HFFc6 (cell line): ENCODE results near the gene EPHA10. TPM values are rescaled to one million over a fixed set of nuclear protein-coding genes. Genes with fewer than 3 reads are reported as not detected.

Experiments used
- DNase-seq: peaks from one replicate; pipeline ENCODE4 v3.0.0-alpha.2; 2018
- H3K27ac Mint-ChIP-seq: 2 replicates; pipeline ENCODE4 v1.8.0; 2020; ENCODE audit warnings: mild to moderate bottlenecking, mixed read lengths
- H3K27me3 Mint-ChIP-seq: 2 replicates; pipeline ENCODE4 v1.8.0; 2021; ENCODE audit warnings: mild to moderate bottlenecking, moderate library complexity, mixed read lengths; ENCODE audit not compliant: insufficient read depth
- H3K36me3 Mint-ChIP-seq: 2 replicates; pipeline ENCODE4 v1.8.0; 2021; ENCODE audit warnings: low read depth, mixed read lengths
- H3K4me1 Mint-ChIP-seq: 2 replicates; pipeline ENCODE4 v1.8.0; 2020; ENCODE audit warnings: low read depth, mixed read lengths
- H3K4me3 Mint-ChIP-seq: 2 replicates; pipeline ENCODE4 v1.8.0; 2020; ENCODE audit warnings: mild to moderate bottlenecking, moderate library complexity, mixed read lengths
- H3K9me3 Mint-ChIP-seq: 2 replicates; pipeline ENCODE4 v1.8.0; 2020; ENCODE audit warnings: mild to moderate bottlenecking, mixed read lengths
- CTCF ChIP-seq: fragments of 200-600 bp; sonication (generic); IDR thresholded peaks from 2 replicates; pipeline ENCODE4 v1.5.0; 2021; ENCODE audit warnings: antibody characterized with exemption, mild to moderate bottlenecking
- total RNA-seq, 6 experiments: library from RNA; stranded (reverse); fragmentation: NEBNext Ultra II Directional; extraction: Animal tissue kit (Norgen Biotek cat#: 25700); gene quantifications; 2 replicates in 1 of 6; 3 replicates in 5 of 6; pipeline ENCODE4 v1.2.3, GENCODE V29; 2021

The EPHA10 gene
- total RNA-seq, 6 experiments from 2014 or later, result not detected

DNA sequence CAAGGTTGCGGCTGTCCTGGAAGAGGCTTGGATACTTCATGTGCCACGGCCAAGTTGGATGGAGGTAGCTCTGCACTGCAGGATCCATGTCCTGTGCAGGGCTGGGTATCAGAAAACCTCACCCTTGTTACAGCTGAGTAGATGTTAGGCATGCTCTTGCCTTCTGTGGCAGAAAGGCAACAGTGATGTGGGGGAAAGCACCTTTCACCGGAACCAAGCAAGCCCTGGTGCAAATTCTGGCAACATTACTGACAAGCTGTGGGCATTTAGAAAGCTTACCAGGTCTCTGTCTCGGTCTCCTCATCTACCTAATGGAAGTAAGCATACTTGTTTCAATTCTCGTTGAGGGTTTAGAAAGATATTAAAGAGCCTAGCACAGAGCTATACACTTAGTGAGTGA is 87.1 kb downstream of the EPHA10 start:
- H3K4me3 Mint-ChIP-seq, result no peak overlapping the region
- H3K4me1 Mint-ChIP-seq, result no peaks in the 10 kb centered on the region
- H3K27ac Mint-ChIP-seq, result no peak overlapping the region
- TF ChIP-seq CTCF, result no peak
- no peaks in the 10 kb centered on the region for H3K9me3 Mint-ChIP-seq
- H3K27me3 Mint-ChIP-seq, result peaks cover 14% of the 10 kb centered on the region
- no peak for DNase-seq
- peaks cover 5% of the 10 kb centered on the region; the same call in 1 of the 2 replicates for H3K36me3 Mint-ChIP-seq

- no peak for TF ChIP-seq CTCF
- H3K27me3 Mint-ChIP-seq, result peaks cover 21% of the 10 kb centered on the region
- H3K4me3 Mint-ChIP-seq, result no peak overlapping the region
- no peaks in the 10 kb centered on the region for H3K4me1 Mint-ChIP-seq
- no peak for DNase-seq
- peaks cover 5% of the 10 kb centered on the region; the same call in 1 of the 2 replicates for H3K36me3 Mint-ChIP-seq
- H3K9me3 Mint-ChIP-seq, result no peaks in the 10 kb centered on the region
- H3K27ac Mint-ChIP-seq, result no peak overlapping the region
Measured at GRCh38 chr1:37677143-37677439, 87.8 kb downstream of the EPHA10 start.

DNA sequence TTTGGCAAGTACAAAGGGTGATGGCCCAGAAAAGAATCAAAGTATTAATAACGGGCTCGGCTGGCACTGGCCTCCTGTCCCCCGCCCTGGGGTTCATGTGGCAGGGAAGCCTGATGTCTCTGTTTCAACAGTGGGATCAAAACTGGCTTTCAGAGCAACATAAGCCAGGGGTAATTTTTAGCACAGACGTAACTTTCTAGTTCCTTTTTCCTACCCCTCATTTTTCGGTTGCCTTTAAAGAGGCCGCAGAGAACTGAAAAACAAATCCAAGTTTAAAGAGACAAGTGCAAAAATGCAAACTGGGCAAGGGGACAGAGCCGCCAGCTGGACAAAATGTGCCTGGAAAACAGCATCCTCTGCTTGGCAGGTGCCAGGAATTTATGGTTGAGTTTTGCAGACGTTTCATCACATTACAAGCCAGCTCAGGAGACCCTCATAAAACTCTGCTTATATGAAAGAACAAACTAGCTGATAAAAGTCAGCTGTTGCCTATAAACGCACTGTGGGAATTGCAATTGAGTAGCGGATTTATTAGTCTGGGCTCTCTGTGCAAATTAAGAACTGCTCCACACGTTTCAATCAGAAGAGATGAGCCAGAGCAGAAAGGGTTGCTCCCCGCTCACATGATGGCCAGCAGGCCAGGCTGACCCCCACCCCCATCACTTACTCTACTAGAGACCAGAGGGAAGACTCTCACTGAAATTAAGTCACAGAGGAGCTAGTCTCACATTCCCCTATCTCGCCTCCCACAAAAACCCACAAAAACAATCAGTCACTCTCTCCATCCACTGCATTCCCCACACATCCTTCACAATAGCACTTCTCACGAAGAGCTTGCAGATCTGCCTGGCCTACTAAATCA is 88.4 kb downstream of the EPHA10 start:
- H3K9me3 Mint-ChIP-seq, result no peaks in the 10 kb centered on the region

DNA sequence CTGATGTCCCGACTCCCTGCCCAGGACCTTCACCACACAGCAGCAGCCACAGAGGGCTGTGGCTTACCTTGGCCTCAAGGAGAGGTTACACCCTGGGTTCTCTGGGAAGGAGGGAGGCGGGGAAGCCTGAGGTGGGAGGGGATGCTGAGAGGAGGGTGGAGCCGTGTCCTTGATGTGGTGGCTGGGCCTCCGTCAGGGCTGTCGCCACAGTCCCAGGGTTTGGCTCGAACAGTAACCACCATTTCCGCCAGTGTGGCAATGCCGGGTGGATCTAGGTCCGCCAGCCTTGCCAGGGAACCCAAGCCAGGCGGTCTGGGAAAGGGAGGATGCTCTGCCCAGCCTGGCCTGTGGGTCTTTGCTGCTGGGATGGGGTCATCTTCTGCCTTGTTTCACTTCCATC is 91.0 kb downstream of the EPHA10 start:
- H3K4me3 Mint-ChIP-seq, result no peak overlapping the region
- H3K4me1 Mint-ChIP-seq, result no peaks in the 10 kb centered on the region
- no peak overlapping the region for H3K27ac Mint-ChIP-seq
- no peaks in the 10 kb centered on the region for H3K36me3 Mint-ChIP-seq
- DNase-seq, result no peak
- peaks cover 27% of the 10 kb centered on the region for H3K27me3 Mint-ChIP-seq
- TF ChIP-seq CTCF, result no peak
- H3K9me3 Mint-ChIP-seq, result no peaks in the 10 kb centered on the region

More for the DNA sequence above, 88.4 kb downstream of the EPHA10 start:
- TF ChIP-seq CTCF, result peak; percentile 41
- H3K27ac Mint-ChIP-seq, result no peak overlapping the region
- no peak overlapping the region for H3K4me3 Mint-ChIP-seq
- H3K27me3 Mint-ChIP-seq, result peaks cover 23% of the 10 kb centered on the region
- peaks cover 5% of the 10 kb centered on the region; the same call in 1 of the 2 replicates for H3K36me3 Mint-ChIP-seq
- no peak for DNase-seq
- H3K4me1 Mint-ChIP-seq, result no peaks in the 10 kb centered on the region

DNA sequence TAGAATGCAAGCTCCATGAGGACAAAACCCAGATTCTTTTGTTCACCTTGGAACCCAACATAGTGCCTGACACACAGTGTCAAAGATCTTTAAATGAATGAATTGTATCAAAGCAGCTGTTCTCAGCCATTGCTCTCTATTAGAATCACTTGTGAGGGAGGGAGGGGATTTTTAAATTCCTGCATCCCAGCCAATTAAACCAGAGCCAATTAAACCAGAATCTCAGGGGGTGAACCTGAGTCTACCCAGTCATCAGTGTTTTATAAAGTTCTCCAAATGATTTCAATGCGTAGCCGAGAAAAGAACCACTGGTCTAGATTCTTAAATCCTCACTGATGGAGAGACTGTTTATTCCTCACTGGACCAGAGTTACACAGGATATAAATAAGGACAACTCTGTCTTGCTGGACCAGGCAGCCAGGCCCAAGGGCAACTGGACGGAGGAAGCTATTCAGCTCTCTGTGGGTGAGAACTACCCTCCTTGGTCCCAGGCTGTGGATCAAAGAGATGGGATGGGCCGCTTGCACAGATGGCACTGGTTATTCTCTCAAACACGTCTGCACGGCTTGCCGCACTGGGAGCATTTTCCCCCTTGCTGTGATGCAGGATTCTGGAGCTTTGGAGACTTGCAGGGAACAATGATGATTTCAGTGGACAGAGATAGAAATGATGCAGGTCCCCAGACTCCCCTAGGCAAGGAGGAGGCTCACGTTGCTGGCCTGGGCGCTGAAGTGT is 92.6 kb downstream of the EPHA10 start:
- TF ChIP-seq CTCF, result no peak
- no peak for DNase-seq
- H3K9me3 Mint-ChIP-seq, result no peaks in the 10 kb centered on the region

More for the DNA sequence above, 92.6 kb downstream of the EPHA10 start:
- Mint-ChIP-seq H3K4me1 (no peaks in the 10 kb centered on the region), H3K4me3 (no peak overlapping the region), H3K36me3 (no peaks in the 10 kb centered on the region), H3K27ac (no peak overlapping the region), H3K27me3 (peaks cover 29% of the 10 kb centered on the region)
